Thoracic aorta (tissue), 2 donors: ENCODE data around the gene EPS8. TPM values are rescaled to one million over a fixed set of nuclear protein-coding genes. Genes with fewer than 3 reads are reported as not detected.

Source experiments
- ATAC-seq: fragments of 150-250 bp; one replicate; pipeline ENCODE4 v1.8.0; 2017; ENCODE audit warnings: low read depth; ENCODE audit not compliant: insufficient number of reproducible peaks, low FRiP score
- DNase-seq: peaks from one replicate; pipeline ENCODE4 v3.0.0-alpha.2; 2020; ENCODE audit warnings: low spot score
- H3K27ac ChIP-seq, 2 donors: fragments of 200-600 bp; sonication (generic); 1 replicate in 1 of 2; 2 replicates in 1 of 2; pipeline ENCODE4 v1.5.1; 2016; ENCODE audit warnings: mild to moderate bottlenecking in 2 of 2, moderate library complexity in 2 of 2
- H3K27me3 ChIP-seq: fragments of 200-600 bp; sonication (generic); replicated peaks from 2 replicates; pipeline ENCODE4 v1.6.0; 2016; ENCODE audit warnings: mild to moderate bottlenecking; ENCODE audit not compliant: insufficient read depth
- H3K36me3 ChIP-seq: fragments of 200-600 bp; sonication (generic); one replicate; pipeline ENCODE4 v1.5.1; 2016
- H3K4me1 ChIP-seq, 2 donors: fragments of 200-600 bp; sonication (generic); 1 replicate in 1 of 2; 2 replicates in 1 of 2; pipeline versions ENCODE4 v1.5.1 to v1.6.0; 2016; ENCODE audit warnings: low read depth in 2 of 2, mild to moderate bottlenecking in 1 of 2; ENCODE audit not compliant: control insufficient read depth in 1 of 2
- H3K4me3 ChIP-seq: fragments of 200-600 bp; sonication (generic); 2 replicates; pipeline ENCODE4 v1.5.1; 2016; ENCODE audit warnings: mild to moderate bottlenecking
- H3K9me3 ChIP-seq: fragments of 200-600 bp; sonication (generic); 2 replicates; pipeline ENCODE4 v1.5.1; 2016
- total RNA-seq, 2 donors: library from RNA; depleted of rRNA; stranded (reverse); fragments of >200 nt; gene quantifications; one replicate each; pipeline versions ENCODE4 v1.1.0 to v1.2.3, GENCODE V29; 2016
- TF ChIP-seq, protein P1 (sequence below): fragments of 200-600 bp; sonication (generic); IDR thresholded peaks from one replicate; pipeline ENCODE4 v1.5.1; 2019; ENCODE audit warnings: antibody characterized with exemption

Gene EPS8
- total RNA-seq, 2 donors from 2014 or later = 139 to 188 TPM

DNA sequence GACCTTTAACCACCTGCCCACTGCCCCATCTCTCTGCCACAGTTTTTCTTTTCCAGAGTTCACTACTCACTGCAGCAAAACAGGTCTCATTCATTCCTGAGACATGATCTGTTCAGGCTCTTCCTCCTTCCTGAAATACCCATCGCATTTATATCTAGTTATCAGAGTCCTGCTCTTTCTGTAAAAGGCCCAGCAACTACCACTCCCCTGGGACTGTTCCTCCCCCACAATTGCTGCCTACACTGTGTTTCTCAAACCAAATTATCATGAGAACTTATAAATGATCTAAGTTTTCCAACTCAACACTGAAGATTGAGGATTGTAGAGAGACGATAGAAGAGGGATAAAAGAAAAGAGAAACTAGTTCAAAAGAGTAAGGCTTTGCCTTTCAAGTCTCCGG, 40.8 kb upstream of the EPS8 start:
- Histone ChIP-seq H3K27ac (peak overlapping the region; percentile 70 to 77), H3K36me3 (no peaks in the 10 kb centered on the region), H3K4me3 (peak overlapping the region; percentile 4), H3K9me3 (no peaks in the 10 kb centered on the region), H3K4me1 (peaks cover 7 to 18% of the 10 kb centered on the region in 2 donors), H3K27me3 (no peaks in the 10 kb centered on the region)
- DNase-seq (no peak), ATAC-seq (no peak)
- TF ChIP-seq, protein P1, sequence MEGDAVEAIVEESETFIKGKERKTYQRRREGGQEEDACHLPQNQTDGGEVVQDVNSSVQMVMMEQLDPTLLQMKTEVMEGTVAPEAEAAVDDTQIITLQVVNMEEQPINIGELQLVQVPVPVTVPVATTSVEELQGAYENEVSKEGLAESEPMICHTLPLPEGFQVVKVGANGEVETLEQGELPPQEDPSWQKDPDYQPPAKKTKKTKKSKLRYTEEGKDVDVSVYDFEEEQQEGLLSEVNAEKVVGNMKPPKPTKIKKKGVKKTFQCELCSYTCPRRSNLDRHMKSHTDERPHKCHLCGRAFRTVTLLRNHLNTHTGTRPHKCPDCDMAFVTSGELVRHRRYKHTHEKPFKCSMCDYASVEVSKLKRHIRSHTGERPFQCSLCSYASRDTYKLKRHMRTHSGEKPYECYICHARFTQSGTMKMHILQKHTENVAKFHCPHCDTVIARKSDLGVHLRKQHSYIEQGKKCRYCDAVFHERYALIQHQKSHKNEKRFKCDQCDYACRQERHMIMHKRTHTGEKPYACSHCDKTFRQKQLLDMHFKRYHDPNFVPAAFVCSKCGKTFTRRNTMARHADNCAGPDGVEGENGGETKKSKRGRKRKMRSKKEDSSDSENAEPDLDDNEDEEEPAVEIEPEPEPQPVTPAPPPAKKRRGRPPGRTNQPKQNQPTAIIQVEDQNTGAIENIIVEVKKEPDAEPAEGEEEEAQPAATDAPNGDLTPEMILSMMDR = no peak

DNA sequence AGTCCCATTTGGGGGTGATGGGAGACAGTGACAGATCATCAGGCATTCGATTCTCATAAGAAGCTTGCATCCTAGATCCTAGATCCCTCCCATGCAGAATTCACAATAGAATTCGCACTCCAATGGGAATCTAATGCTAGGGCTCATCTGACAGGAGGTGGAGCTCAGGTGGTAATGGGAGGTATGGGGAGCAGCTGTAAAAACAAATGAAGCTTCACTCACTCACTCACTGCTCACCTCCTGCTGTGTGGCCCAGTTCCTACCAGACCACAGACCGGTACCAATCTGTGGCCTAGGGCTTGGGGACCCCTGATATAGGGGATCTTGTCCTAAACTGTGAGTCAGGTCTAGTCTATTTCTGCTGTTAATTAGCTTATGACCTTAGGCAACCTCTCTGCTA, 40.1 kb upstream of the EPS8 start:
- TF ChIP-seq, protein P1 = no peak
- ATAC-seq = no peak
- Histone ChIP-seq H3K9me3 (no peaks in the 10 kb centered on the region), H3K4me3 (no peak overlapping the region), H3K27ac (peak overlapping the region in 1 of 2 donors; percentile 77), H3K27me3 (no peaks in the 10 kb centered on the region), H3K36me3 (no peaks in the 10 kb centered on the region), H3K4me1 (peaks cover 7 to 18% of the 10 kb centered on the region in 2 donors)
- no peak for DNase-seq

DNA sequence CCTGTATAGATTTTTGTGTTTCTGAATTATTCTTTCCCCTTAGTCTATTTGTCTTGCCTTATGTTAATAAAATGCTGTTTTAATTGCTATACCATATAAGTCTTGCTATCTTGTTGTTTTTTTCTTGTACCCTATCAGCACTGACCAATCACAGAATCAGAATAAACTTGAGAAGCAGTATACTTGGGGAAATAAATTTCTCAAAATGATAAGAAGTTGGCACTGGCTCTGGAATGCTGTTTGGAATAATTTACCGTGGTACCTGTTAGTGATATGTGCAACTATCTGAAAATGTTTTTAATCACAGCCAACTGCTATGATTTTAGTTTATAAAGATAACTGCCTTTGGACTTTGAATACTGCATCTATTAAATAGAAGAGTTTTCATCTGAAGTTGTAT, 37.9 kb upstream of the EPS8 start:
- no peak overlapping the region for H3K4me3 ChIP-seq
- H3K27ac ChIP-seq = no peak overlapping the region
- no peaks in the 10 kb centered on the region for H3K27me3 ChIP-seq
- no peaks in the 10 kb centered on the region for H3K9me3 ChIP-seq
- TF ChIP-seq, protein P1 = no peak
- no peak for DNase-seq
- H3K4me1 ChIP-seq = peaks cover 7 to 18% of the 10 kb centered on the region in 2 donors
- ATAC-seq = no peak
- no peaks in the 10 kb centered on the region for H3K36me3 ChIP-seq

DNA sequence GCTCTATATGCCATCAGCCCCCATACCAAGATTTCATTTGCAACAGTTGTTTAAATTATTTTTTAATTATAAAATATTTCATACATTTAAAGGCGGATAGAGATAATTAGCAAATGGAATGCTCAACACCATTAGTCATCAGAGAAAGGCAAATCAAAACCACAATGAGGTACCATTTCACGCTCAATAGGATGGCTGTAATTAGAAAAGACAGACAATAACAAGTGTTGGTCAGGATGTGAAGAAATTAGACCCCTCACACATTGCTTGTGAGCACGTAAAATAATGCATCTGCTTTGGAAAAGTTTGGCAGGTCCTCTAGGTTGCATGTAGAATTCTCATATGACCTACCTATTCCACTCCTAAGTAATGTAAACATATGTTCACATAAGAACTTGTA, 35.3 kb upstream of the EPS8 start:
- TF ChIP-seq, protein P1 = no peak
- no peak for ATAC-seq

DNA sequence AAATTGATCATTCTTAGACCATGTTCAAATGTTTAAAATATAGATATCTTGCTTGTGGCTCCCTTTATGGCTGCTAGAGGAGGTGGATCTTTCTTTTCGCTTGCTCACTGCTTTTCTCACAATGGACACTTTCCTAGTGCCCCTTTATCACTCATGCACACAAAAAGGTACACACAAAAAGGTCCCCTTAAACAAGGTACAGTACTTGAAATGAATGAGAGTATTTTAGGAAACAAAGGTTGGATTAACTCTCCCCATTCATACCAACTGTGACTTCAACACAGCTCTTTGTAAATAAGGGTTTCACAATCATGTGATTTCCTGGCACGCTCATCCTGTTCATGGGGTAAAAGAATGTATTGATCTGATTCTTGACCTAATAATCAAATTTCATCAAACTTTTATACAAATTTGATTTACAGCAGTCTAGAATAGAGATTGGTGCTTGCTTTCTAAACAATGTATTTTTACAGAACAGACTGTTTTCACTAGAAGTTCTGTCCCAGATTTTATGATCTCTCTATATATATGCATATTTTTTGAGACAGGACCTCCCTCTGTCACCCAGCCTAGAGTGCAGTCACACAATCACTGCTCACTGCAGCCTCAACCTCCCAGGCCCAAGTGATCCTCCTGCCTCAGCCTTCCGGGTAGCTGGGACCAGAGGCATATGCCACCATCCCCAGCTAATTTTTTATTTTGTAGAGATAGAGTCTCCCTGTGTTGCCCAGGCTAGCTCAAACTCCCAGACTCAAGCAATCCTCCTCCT, 34.4 kb upstream of the EPS8 start:
- Histone ChIP-seq H3K4me3 (no peak overlapping the region), H3K27ac (no peak overlapping the region), H3K9me3 (no peaks in the 10 kb centered on the region), H3K27me3 (no peaks in the 10 kb centered on the region), H3K4me1 (no peaks in the 10 kb centered on the region), H3K36me3 (no peaks in the 10 kb centered on the region)
- no peak for DNase-seq
- ATAC-seq = no peak
- TF ChIP-seq, protein P1 = no peak

More for the DNA sequence above, 35.3 kb upstream of the EPS8 start:
- H3K36me3 ChIP-seq = no peaks in the 10 kb centered on the region
- no peak overlapping the region for H3K27ac ChIP-seq
- DNase-seq = no peak
- no peaks in the 10 kb centered on the region for H3K27me3 ChIP-seq
- H3K9me3 ChIP-seq = no peaks in the 10 kb centered on the region
- H3K4me3 ChIP-seq = no peak overlapping the region
- H3K4me1 ChIP-seq = no peaks in the 10 kb centered on the region
